GM12874 (cell line): ENCODE data around the gene TMOD1.

Experiments
- CTCF ChIP-seq: IDR thresholded peaks from 2 replicates; pipeline ENCODE4 v1.5.1; 2011; ENCODE audit warnings: low read depth, mild to moderate bottlenecking, control low read depth, low read length, moderate library complexity; ENCODE audit not compliant: insufficient read depth

TMOD1 gene

DNA sequence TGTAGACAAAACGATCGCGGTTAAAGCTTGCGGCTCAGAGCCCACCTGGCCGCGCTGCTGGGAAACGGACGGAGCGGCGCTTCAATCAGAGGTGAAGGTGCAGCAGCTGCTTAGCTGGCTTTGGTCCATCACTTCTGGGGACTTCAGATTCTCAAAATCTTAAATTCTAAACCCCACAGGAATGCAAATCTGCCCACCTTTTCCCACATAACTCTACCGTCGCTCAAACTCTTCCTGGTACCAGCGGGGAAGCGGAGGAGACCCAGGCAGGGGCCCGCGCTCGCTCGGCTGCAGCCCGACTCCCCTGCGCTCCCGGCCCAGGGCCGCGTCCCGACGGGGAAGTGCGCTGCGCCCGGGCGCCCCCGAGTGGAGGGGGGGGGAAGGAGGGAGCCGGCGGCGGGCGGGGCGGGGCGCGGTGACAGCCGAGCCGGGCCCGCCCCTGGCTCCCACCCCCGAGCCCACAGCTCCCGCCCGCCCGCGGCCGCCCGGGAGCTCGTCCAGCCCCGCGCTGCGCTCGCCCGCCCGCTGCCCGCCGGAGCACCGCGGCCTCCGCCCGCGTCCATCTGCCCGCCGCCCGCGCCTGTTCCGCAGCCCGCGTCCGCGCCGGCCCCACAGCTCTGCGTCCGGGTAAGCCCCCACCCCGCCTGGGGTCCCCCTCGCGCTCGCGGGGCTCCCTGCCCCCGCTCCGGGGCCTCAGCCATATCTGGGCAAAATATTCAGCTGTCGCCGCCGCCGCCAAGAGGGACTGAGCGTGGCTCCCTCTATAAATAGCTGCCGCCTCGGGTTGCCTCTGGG lies at the start of gene TMOD1:
TMOD1 (plus strand) TSS at position 490 of the 795 bp plus-strand sequence. CDS start 22,523 bp downstream, outside the sequence.
- TF ChIP-seq CTCF, result peak; percentile 46

GRCh38 chr9:97459326-97459725 lies 42.1 kb upstream of the TMOD1 start:
- TF ChIP-seq CTCF, result no peak

GRCh38 chr9:97462159-97462558 lies 39.3 kb upstream of the TMOD1 start:
- no peak for TF ChIP-seq CTCF

- no peak for TF ChIP-seq CTCF
Measured at GRCh38 chr9:97462914-97463313, 38.6 kb upstream of the TMOD1 start.

GRCh38 chr9:97468658-97469448 lies 32.6 kb upstream of the TMOD1 start:
- peak; percentile 78 for TF ChIP-seq CTCF

DNA sequence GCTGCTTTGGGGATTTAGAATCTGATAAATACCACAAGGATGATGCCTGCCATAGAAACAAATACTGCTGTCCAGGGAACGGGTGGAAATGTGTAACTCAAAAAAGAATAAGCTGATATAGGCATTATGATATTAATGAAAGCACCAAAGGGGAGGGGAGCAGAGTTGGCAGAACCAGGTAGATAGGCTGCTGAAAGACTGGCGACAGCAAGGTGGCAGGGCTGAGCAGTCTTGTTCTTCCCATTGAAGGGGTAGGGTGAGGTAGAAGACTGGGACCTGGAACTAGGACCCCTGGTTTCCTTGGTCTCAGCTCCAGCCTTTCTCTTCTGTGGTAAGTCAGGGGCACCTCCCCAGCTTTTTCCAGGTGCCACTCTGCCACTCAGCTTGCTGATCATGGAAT lies 31.4 kb upstream of the TMOD1 start:
- TF ChIP-seq CTCF, result no peak

DNA sequence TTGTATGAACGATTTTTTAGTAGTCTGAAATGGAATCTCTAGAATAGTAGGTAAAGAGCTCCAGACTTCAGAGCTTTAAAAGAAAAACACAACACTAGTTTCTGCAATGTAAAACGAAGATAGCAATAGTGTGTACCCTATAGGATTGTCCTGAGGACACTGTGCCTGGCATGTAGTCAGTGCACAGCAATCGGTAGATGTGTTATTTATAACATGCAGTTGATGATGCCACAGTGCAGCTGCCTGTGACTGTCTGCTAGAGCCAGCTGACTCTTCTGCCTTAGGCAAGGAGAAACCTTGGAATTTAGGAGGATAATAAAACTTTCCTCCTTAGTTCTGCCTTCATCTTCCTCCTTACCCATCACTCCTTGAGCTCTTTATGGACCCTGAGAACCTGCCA lies 27.7 kb upstream of the TMOD1 start:
- TF ChIP-seq CTCF, result no peak
